ENCODE measurements around the gene SLC34A2. TPM values are rescaled to one million over a fixed set of nuclear protein-coding genes. Genes with fewer than 3 reads are reported as not detected.
"Not testable (repeated sequence)": the region's sequence is repeated elsewhere in the genome, so short reads cannot be mapped to it uniquely, and the experiment has no call there.

SLC34A2 gene
- total RNA-seq, 1 donor from 2014 or later: 3.3 TPM

- TF ChIP-seq CTCF (IDR thresholded peaks at IDR 0.05; ENCODE audit: insufficient read depth, low read length, poor library complexity, severe bottlenecking): no peak
- no peaks in the 10 kb centered on the region for H3K36me3 ChIP-seq (ENCODE audit: control insufficient read depth, insufficient read depth, low read length)
- H3K4me3 ChIP-seq (ENCODE audit: low read depth, low read length): peak overlapping the region; percentile 23
- peaks cover 2% of the 10 kb centered on the region for H3K27me3 ChIP-seq (ENCODE audit: control insufficient read depth, insufficient read depth, low read length)
- no peak for DNase-seq (ENCODE audit: low read depth)
These were observed 380 bp downstream of the SLC34A2 start for GRCh38 chr4:25656031-25656430.

- no peak for DNase-seq (ENCODE audit: low read depth)
- Histone ChIP-seq H3K36me3 (ENCODE audit: control insufficient read depth, insufficient read depth, low read length) (no peaks in the 10 kb centered on the region), H3K4me3 (ENCODE audit: low read depth, low read length) (no peak overlapping the region), H3K27me3 (ENCODE audit: control insufficient read depth, insufficient read depth, low read length) (peaks cover 2% of the 10 kb centered on the region)
- no peak for TF ChIP-seq CTCF (IDR thresholded peaks at IDR 0.05; ENCODE audit: insufficient read depth, low read length, poor library complexity, severe bottlenecking)
These were observed 2.7 kb downstream of the SLC34A2 start for GRCh38 chr4:25658357-25658771.

GRCh38 chr4:25658777-25659176 is 3.1 kb downstream of the SLC34A2 start:
- Histone ChIP-seq H3K4me3 (ENCODE audit: low read depth, low read length) (no peak overlapping the region), H3K27me3 (ENCODE audit: control insufficient read depth, insufficient read depth, low read length) (peaks cover 4% of the 10 kb centered on the region), H3K36me3 (ENCODE audit: control insufficient read depth, insufficient read depth, low read length) (no peaks in the 10 kb centered on the region)
- no peak for TF ChIP-seq CTCF (IDR thresholded peaks at IDR 0.05; ENCODE audit: insufficient read depth, low read length, poor library complexity, severe bottlenecking)
- no peak for DNase-seq (ENCODE audit: low read depth)

- H3K4me3 ChIP-seq (ENCODE audit: low read depth, low read length): not testable (repeated sequence)
These were observed 5.8 kb downstream of the SLC34A2 start for GRCh38 chr4:25661441-25661840.

GRCh38 chr4:25662306-25662705 is 6.7 kb downstream of the SLC34A2 start:
- no peak for DNase-seq (ENCODE audit: low read depth)
- no peaks in the 10 kb centered on the region for H3K36me3 ChIP-seq (ENCODE audit: control insufficient read depth, insufficient read depth, low read length)

More at GRCh38 chr4:25661441-25661840, 5.8 kb downstream of the SLC34A2 start:
- not testable (repeated sequence) for H3K27me3 ChIP-seq (ENCODE audit: control insufficient read depth, insufficient read depth, low read length); DNase-seq (ENCODE audit: low read depth); H3K36me3 ChIP-seq (ENCODE audit: control insufficient read depth, insufficient read depth, low read length)

GRCh38 chr4:25663781-25664180 is 8.1 kb downstream of the SLC34A2 start:
- Histone ChIP-seq H3K36me3 (ENCODE audit: control insufficient read depth, insufficient read depth, low read length) (no peaks in the 10 kb centered on the region), H3K4me3 (ENCODE audit: low read depth, low read length) (no peak overlapping the region)

More at GRCh38 chr4:25662306-25662705, 6.7 kb downstream of the SLC34A2 start:
- Histone ChIP-seq H3K27me3 (ENCODE audit: control insufficient read depth, insufficient read depth, low read length) (peaks cover 4% of the 10 kb centered on the region), H3K4me3 (ENCODE audit: low read depth, low read length) (no peak overlapping the region)
- no peak for TF ChIP-seq CTCF (IDR thresholded peaks at IDR 0.05; ENCODE audit: insufficient read depth, low read length, poor library complexity, severe bottlenecking)

More at GRCh38 chr4:25663781-25664180, 8.1 kb downstream of the SLC34A2 start:
- no peak for TF ChIP-seq CTCF (IDR thresholded peaks at IDR 0.05; ENCODE audit: insufficient read depth, low read length, poor library complexity, severe bottlenecking)
- DNase-seq (ENCODE audit: low read depth): no peak
- H3K27me3 ChIP-seq (ENCODE audit: control insufficient read depth, insufficient read depth, low read length): peaks cover 4% of the 10 kb centered on the region
